Loucy (cell line): ENCODE data around the gene ACADM.

Source experiments
- H2AFZ ChIP-seq: fragments of 200-600 bp; sonication (generic); 2 replicates; pipeline ENCODE4 v1.6.0; 2016; ENCODE audit warnings: antibody characterized with exemption, mild to moderate bottlenecking, low read length, moderate library complexity
- H3F3A ChIP-seq: fragments of 200-600 bp; 2 replicates; pipeline ENCODE4 v1.6.0; 2016; ENCODE audit warnings: antibody characterized with exemption, low read depth, mild to moderate bottlenecking
- H3K27me3 ChIP-seq: fragments of 200-600 bp; sonication (generic); 2 replicates; pipeline ENCODE4 v1.6.1; 2014; ENCODE audit warnings: low read length, mild to moderate bottlenecking; ENCODE audit not compliant: insufficient read depth, poor library complexity, severe bottlenecking
- H3K36me3 ChIP-seq: fragments of 200-600 bp; sonication (generic); 2 replicates; pipeline ENCODE4 v1.6.1; 2016; ENCODE audit warnings: low read length; ENCODE audit not compliant: insufficient read depth
- H3K4me1 ChIP-seq: fragments of 200-600 bp; sonication (generic); 2 replicates; pipeline ENCODE4 v1.5.1; 2014; ENCODE audit warnings: low read length, mild to moderate bottlenecking; ENCODE audit not compliant: insufficient read depth, poor library complexity, severe bottlenecking
- H3K4me2 ChIP-seq: fragments of 200-600 bp; sonication (generic); 2 replicates; pipeline ENCODE4 v1.6.0; 2014; ENCODE audit warnings: antibody characterized with exemption, low read length, low read depth, mild to moderate bottlenecking; ENCODE audit not compliant: poor library complexity, severe bottlenecking
- H3K4me3 ChIP-seq: fragments of 200-600 bp; sonication (generic); 2 replicates; pipeline ENCODE4 v1.5.1; 2014; ENCODE audit warnings: low read length, mild to moderate bottlenecking, mixed read lengths; ENCODE audit not compliant: poor library complexity, severe bottlenecking
- H3K79me2 ChIP-seq: fragments of 200-600 bp; sonication (generic); 2 replicates; pipeline ENCODE4 v1.6.1; 2014; ENCODE audit warnings: low read length; ENCODE audit not compliant: insufficient read depth
- H3K9ac ChIP-seq: fragments of 200-600 bp; sonication (generic); 2 replicates; pipeline ENCODE4 v1.6.0; 2014; ENCODE audit warnings: mild to moderate bottlenecking, low read depth, low read length, moderate library complexity; ENCODE audit not compliant: poor library complexity, severe bottlenecking
- H3K9me2 ChIP-seq: fragments of 200-600 bp; sonication (generic); replicated peaks from 2 replicates; pipeline ENCODE4 v1.6.1; 2016; ENCODE audit warnings: low read depth, low read length, mixed read lengths
- H3K9me3 ChIP-seq: fragments of 200-600 bp; sonication (generic); 2 replicates; pipeline ENCODE4 v1.6.1; 2014; ENCODE audit warnings: mild to moderate bottlenecking, antibody characterized with exemption, low read length, low read depth; ENCODE audit not compliant: insufficient read depth
- H4K20me1 ChIP-seq: fragments of 200-600 bp; sonication (generic); 2 replicates; pipeline ENCODE4 v1.6.0; 2014; ENCODE audit warnings: antibody characterized with exemption, low read length, mild to moderate bottlenecking; ENCODE audit not compliant: insufficient read depth, poor library complexity, severe bottlenecking
- CTCF ChIP-seq: fragments of 200-600 bp; sonication (generic); conservative IDR thresholded peaks from 2 replicates; pipeline ENCODE4 v1.5.1; 2014; ENCODE audit warnings: mild to moderate bottlenecking, antibody characterized with exemption, low read length
- EZH2phosphoT487 ChIP-seq: fragments of 200-600 bp; IDR thresholded peaks from 2 replicates; pipeline ENCODE4 v1.6.1; 2018; ENCODE audit warnings: antibody characterized with exemption, mild to moderate bottlenecking, moderate library complexity, borderline replicate concordance

Gene ACADM

GRCh38 chr1:75787524-75787923 is 63.0 kb downstream of the ACADM start:
- Histone ChIP-seq H3K4me1 (peaks cover 55% of the 10 kb centered on the region), H3K9ac (peak overlapping the region; percentile 95), H3K4me3 (peak overlapping the region; percentile 98), H3K4me2 (peak overlapping the region; percentile 89), H3K36me3 (peaks cover 26% of the 10 kb centered on the region), H3K27me3 (no peaks in the 10 kb centered on the region), H3K79me2 (peaks cover 65% of the 10 kb centered on the region), H3F3A (no peaks in the 10 kb centered on the region), H3K9me3 (no peaks in the 10 kb centered on the region), H2AFZ (no peak overlapping the region), H3K9me2 (no peaks in the 10 kb centered on the region), H4K20me1 (peaks cover 63% of the 10 kb centered on the region)
- TF ChIP-seq CTCF (no peak), EZH2phosphoT487 (no peak)

DNA sequence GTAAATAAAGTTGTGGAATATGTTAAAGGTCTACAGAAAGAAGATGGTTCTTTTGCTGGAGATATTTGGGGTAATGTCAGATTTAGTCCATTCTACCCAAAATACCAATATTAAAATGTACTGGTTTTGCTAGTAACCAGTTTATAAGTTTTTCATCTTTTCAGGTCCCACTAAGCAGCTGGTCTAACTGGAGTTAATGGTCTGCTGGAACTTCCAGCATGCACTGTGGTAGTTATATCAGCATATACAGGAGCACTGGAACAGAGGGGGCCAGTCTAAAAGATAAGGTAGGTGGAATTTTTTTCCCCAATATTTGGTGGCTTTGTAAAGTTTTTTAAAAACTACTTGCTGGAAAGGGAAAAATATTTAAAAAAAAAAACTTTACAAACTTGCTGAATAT is 65.5 kb downstream of the ACADM start:
- no peak overlapping the region for H2AFZ ChIP-seq
- peaks cover 47% of the 10 kb centered on the region for H3K36me3 ChIP-seq
- no peaks in the 10 kb centered on the region for H3K9me2 ChIP-seq
- H4K20me1 ChIP-seq = peaks cover 88% of the 10 kb centered on the region
- H3K27me3 ChIP-seq = no peaks in the 10 kb centered on the region
- no peaks in the 10 kb centered on the region for H3K9me3 ChIP-seq
- peak overlapping the region; percentile 98 for H3K4me3 ChIP-seq
- H3K9ac ChIP-seq = peak overlapping the region; percentile 95
- H3K79me2 ChIP-seq = peaks cover 82% of the 10 kb centered on the region
- TF ChIP-seq CTCF (no peak), EZH2phosphoT487 (no peak)
- H3F3A ChIP-seq = no peaks in the 10 kb centered on the region
- H3K4me1 ChIP-seq = peaks cover 72% of the 10 kb centered on the region
- H3K4me2 ChIP-seq = peak overlapping the region; percentile 89

DNA sequence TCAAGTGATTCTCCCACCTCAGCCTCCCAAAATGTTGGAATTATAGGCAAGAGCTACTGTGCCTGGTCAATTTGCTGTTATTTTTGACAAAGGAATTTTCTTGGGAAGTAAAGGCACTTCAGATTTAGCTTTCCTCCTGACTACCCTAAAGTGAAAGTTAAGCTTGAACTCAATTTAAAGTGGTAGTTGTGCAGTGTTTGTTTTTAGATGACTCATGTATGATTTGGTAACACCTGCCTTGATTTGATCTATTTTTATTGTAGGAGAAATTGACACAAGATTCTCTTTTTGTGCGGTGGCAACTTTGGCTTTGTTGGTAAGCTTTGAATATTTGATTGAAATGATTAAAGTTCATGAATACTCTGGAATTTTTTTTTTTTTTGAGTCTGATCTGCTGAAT is 66.5 kb downstream of the ACADM start:
- Histone ChIP-seq H3K4me1 (peaks cover 65% of the 10 kb centered on the region), H3K9ac (peak overlapping the region; percentile 95), H3K9me2 (no peaks in the 10 kb centered on the region), H3K4me2 (peak overlapping the region; percentile 89), H3K4me3 (peak overlapping the region; percentile 98), H4K20me1 (peaks cover 91% of the 10 kb centered on the region), H2AFZ (no peak overlapping the region), H3K36me3 (peaks cover 57% of the 10 kb centered on the region), H3K9me3 (no peaks in the 10 kb centered on the region), H3F3A (no peaks in the 10 kb centered on the region), H3K79me2 (peaks cover 82% of the 10 kb centered on the region), H3K27me3 (no peaks in the 10 kb centered on the region)
- TF ChIP-seq EZH2phosphoT487 (no peak), CTCF (no peak)
